Left ventricle myocardium inferior (tissue), 1 donor: ENCODE data around the gene ANO9. TPM values are rescaled to one million over a fixed set of nuclear protein-coding genes. Genes with fewer than 3 reads are reported as not detected.
A peak's percentile ranks its signal among the peaks of the same experiment; 100 is the strongest.
"Not testable (repeated sequence)": the region's sequence is repeated elsewhere in the genome, so short reads cannot be mapped to it uniquely, and the experiment has no call there.

ENCODE experiments used
- DNase-seq: peaks from one replicate; pipeline ENCODE4 v3.0.0-alpha.2; 2020
- H3K27ac ChIP-seq: fragments of 200-600 bp; replicated peaks from 2 replicates; pipeline ENCODE4 v1.8.0; 2021
- H3K27me3 ChIP-seq: fragments of 200-600 bp; 2 replicates; pipeline ENCODE4 v1.8.0; 2021; ENCODE audit warnings: low read depth
- H3K36me3 ChIP-seq: fragments of 200-600 bp; 2 replicates; pipeline ENCODE4 v1.8.0; 2021
- H3K4me1 ChIP-seq: fragments of 200-600 bp; 2 replicates; pipeline ENCODE4 v1.8.0; 2021
- H3K4me3 ChIP-seq: fragments of 200-600 bp; 2 replicates; pipeline ENCODE4 v1.8.0; 2021; ENCODE audit warnings: mild to moderate bottlenecking, moderate library complexity
- H3K9me3 ChIP-seq: fragments of 200-600 bp; replicated peaks from 2 replicates; pipeline ENCODE4 v1.8.0; 2021
- CTCF ChIP-seq: fragments of 200-600 bp; IDR thresholded peaks from 2 replicates; pipeline ENCODE4 v1.8.0; 2021; ENCODE audit warnings: antibody characterized with exemption, mild to moderate bottlenecking, borderline replicate concordance
- intact Hi-C: fragments of 100-400 bp; cut with micrococcal nuclease; formaldehyde crosslinking; loops from one replicate; pipeline ENCODE4 v1.11.0; 2022
- total RNA-seq: library from RNA; stranded (reverse); fragmentation: NEBNext Ultra II Directional; extraction: Animal tissue kit (Norgen Biotek cat#: 25700); gene quantifications from one replicate; pipeline ENCODE4 v1.2.1, GENCODE V29; 2021
- donor health status: DM: no; HTN: yes; CAD: no; lungs with severe emphysema.

ANO9 gene
- total RNA-seq, 1 donor from 2014 or later = 0.11 TPM

GRCh38 chr11:429391-429790 is 12.4 kb downstream of the ANO9 start:
- H3K9me3 ChIP-seq = no peaks in the 10 kb centered on the region
- no peaks in the 10 kb centered on the region for H3K4me1 ChIP-seq
- H3K4me3 ChIP-seq = no peak overlapping the region
- intact Hi-C loops = no loop called here
- DNase-seq = no peak
- H3K27ac ChIP-seq = no peak overlapping the region
- no peaks in the 10 kb centered on the region for H3K36me3 ChIP-seq
- peaks cover 53% of the 10 kb centered on the region for H3K27me3 ChIP-seq
- TF ChIP-seq CTCF = no peak

- no peaks in the 10 kb centered on the region for H3K4me1 ChIP-seq
- peaks cover 53% of the 10 kb centered on the region for H3K27me3 ChIP-seq
- no peak for TF ChIP-seq CTCF
- H3K4me3 ChIP-seq = no peak overlapping the region
- H3K9me3 ChIP-seq = no peaks in the 10 kb centered on the region
- H3K36me3 ChIP-seq = no peaks in the 10 kb centered on the region
- H3K27ac ChIP-seq = no peak overlapping the region
- DNase-seq = no peak
- intact Hi-C loops = no loop called here
Measured at GRCh38 chr11:428295-428694, 13.5 kb downstream of the ANO9 start.

GRCh38 chr11:426851-427250 is 15.0 kb downstream of the ANO9 start:
- intact Hi-C loops = no loop called here

GRCh38 chr11:425301-425700 is 16.5 kb downstream of the ANO9 start:
- Histone ChIP-seq H3K27me3 (peaks cover 66% of the 10 kb centered on the region), H3K9me3 (no peaks in the 10 kb centered on the region), H3K36me3 (no peaks in the 10 kb centered on the region), H3K27ac (no peak overlapping the region), H3K4me1 (no peaks in the 10 kb centered on the region), H3K4me3 (no peak overlapping the region)
- no peak for TF ChIP-seq CTCF
- intact Hi-C loops = no loop called here
- DNase-seq = no peak

More at GRCh38 chr11:426851-427250, 15.0 kb downstream of the ANO9 start:
- Histone ChIP-seq H3K9me3 (no peaks in the 10 kb centered on the region), H3K27me3 (peaks cover 56% of the 10 kb centered on the region), H3K4me3 (no peak overlapping the region), H3K4me1 (no peaks in the 10 kb centered on the region), H3K36me3 (no peaks in the 10 kb centered on the region), H3K27ac (no peak overlapping the region)
- TF ChIP-seq CTCF = no peak
- DNase-seq = no peak

- H3K27ac ChIP-seq, intact Hi-C loops, H3K4me1 ChIP-seq, H3K36me3 ChIP-seq, H3K4me3 ChIP-seq, H3K9me3 ChIP-seq: not testable (repeated sequence)
- DNase-seq = peak; percentile 5
- peaks cover 71% of the 10 kb centered on the region for H3K27me3 ChIP-seq
Measured at GRCh38 chr11:424766-425165, 17.0 kb downstream of the ANO9 start.

GRCh38 chr11:424232-424631 is 17.6 kb downstream of the ANO9 start:
- no peak for TF ChIP-seq CTCF
- Histone ChIP-seq H3K4me1 (no peaks in the 10 kb centered on the region), H3K4me3 (no peak overlapping the region), H3K36me3 (no peaks in the 10 kb centered on the region), H3K9me3 (no peaks in the 10 kb centered on the region), H3K27ac (no peak overlapping the region), H3K27me3 (peaks cover 73% of the 10 kb centered on the region)
- intact Hi-C loops = no loop called here
- DNase-seq = no peak
